Breast epithelium (tissue), 3 donors: ENCODE results near the gene SUPT6H.

Source experiments
- CTCF ChIP-seq, 3 donors: fragments of 450-650 bp; IDR thresholded peaks; one replicate each; pipeline ENCODE4 v1.5.1; 2016 to 2017; ENCODE audit warnings: antibody characterized with exemption in 3 of 3, mild to moderate bottlenecking in 3 of 3, moderate library complexity in 3 of 3
- POLR2A ChIP-seq: fragments of 450-650 bp; IDR thresholded peaks from one replicate; pipeline ENCODE4 v1.6.1; 2016; ENCODE audit warnings: antibody characterized with exemption, mild to moderate bottlenecking, moderate library complexity
- POLR2AphosphoS5 ChIP-seq, 3 donors: sonication (generic); formaldehyde crosslinking; IDR thresholded peaks; one replicate each; pipeline ENCODE4 v1.6.1; 2017; ENCODE audit warnings: antibody characterized with exemption in 3 of 3

GRCh38 chr17:28613931-28614381 lies 48.0 kb upstream of the SUPT6H start, which contains the start of gene RSKR:
- TF ChIP-seq POLR2A: no peak
- no peak for TF ChIP-seq CTCF (IDR thresholded peaks at IDR 0.05)
- no peak for TF ChIP-seq POLR2AphosphoS5 (IDR thresholded peaks at IDR 0.05)
